Measurements from ENCODE around the gene TGM1.
A peak's percentile ranks its signal among the peaks of the same experiment; 100 is the strongest.

TGM1 gene

DNA sequence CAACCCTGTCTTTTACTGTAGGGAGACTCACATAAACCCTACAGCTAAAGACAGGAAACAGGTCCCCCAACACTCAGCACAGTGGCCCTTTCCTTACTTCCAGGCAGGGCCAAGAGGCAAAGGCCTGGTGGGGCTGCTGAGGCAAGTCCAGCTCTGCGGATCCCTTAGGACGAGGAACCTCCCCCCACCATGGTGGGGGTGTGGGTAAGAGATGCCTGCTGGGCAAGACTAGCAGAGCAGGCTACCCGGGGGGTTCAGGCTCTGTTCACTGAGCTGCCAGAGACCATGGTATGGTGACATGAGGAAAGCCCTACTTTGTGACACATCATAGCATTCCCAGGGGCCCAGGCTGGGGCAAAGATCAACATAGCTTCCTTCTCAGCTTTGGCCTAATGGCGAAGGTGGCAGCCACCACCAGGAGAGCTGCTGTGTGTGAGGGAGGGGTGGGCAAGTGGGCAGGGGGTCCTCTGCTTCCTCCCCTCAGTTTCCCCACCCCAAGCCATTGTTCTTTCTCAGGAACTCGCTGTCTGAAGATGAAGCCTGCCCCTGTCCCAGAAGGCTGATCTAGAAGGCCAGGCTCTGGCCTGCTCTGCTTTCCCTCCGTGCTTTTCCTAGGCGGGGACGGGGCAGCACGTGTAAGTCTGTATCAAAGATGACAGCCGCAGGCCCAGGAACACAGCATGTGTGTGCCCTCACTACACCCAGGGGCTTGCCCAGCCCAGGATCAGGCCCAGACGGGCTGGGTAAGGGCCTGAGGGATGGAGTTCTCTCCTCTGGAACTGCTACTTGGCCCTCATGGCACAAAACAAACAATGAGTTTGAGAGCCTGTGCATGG, 10.5 kb downstream of the TGM1 start:
- no peaks in the 10 kb centered on the region for H3K4me1 ChIP-seq (ENCODE audit: control insufficient read depth in 2 of 2, insufficient read depth in 1 of 2, low read depth in 1 of 2, low read length in 2 of 2)

DNA sequence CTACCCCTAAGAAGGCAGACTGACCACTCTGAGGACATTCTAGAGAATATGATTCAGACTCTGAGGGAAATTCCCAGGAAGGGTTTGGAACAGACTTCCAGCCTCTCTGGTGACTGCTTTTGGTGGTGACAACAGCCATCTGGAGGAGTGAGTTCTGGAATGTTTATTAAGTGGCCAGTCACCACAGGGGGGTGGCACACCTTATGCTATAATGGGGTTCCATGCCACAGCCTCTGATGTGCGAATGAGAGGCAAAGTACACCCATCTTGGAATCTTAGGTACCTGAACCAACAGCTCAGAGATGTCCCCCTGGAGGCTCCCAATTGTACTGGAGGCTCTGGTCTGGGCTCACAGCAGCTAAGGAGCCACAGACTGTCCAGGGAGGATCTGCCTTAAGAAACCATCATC, 11.1 kb downstream of the TGM1 start:
- Histone ChIP-seq H2BK5ac (ENCODE audit: low read length) (no peak overlapping the region), H4K8ac (ENCODE audit: low read depth, low read length) (no peak overlapping the region), H3K14ac (ENCODE audit: low read length) (no peak overlapping the region), H3K18ac (ENCODE audit: low read length) (no peak overlapping the region), H4K91ac (ENCODE audit: low read depth, low read length, poor library complexity) (no peak overlapping the region), H3K23ac (ENCODE audit: low read depth, low read length, poor library complexity) (no peak overlapping the region), H3K27me3 (ENCODE audit: control insufficient read depth in 3 of 3, insufficient read depth in 3 of 3, low read depth in 1 of 3, low read length in 3 of 3) (no peaks in the 10 kb centered on the region), H2BK15ac (ENCODE audit: low read length) (no peak overlapping the region), H3K79me1 (ENCODE audit: low read depth, low read length) (peaks cover 1% of the 10 kb centered on the region), H3K36me3 (replicated peaks in 1 of 2; ENCODE audit: control insufficient read depth in 2 of 2, insufficient read depth in 2 of 2, low read length in 2 of 2) (no peaks in the 10 kb centered on the region), H2AFZ (ENCODE audit: low read length) (no peak overlapping the region), H3K4me1 (ENCODE audit: control insufficient read depth in 2 of 2, insufficient read depth in 1 of 2, low read depth in 1 of 2, low read length in 2 of 2) (no peaks in the 10 kb centered on the region), H3K9ac (ENCODE audit: low read depth, low read length, poor library complexity) (no peak overlapping the region), H3K4me2 (ENCODE audit: insufficient read depth, low read length, poor library complexity, severe bottlenecking) (no peak overlapping the region), H2BK12ac (ENCODE audit: low read length) (no peak overlapping the region), H3K9me3 (replicated peaks in 1 of 2; ENCODE audit: control insufficient read depth in 2 of 2, insufficient read depth in 1 of 2, low read depth in 1 of 2, low read length in 2 of 2) (no peaks in the 10 kb centered on the region), H3K4ac (ENCODE audit: low read length) (no peak overlapping the region), H3K27ac (replicated peaks; ENCODE audit: low read length) (no peak overlapping the region), H2AK5ac (ENCODE audit: low read depth, low read length) (no peak overlapping the region), H3K4me3 (ENCODE audit: low read length in 2 of 2) (no peak overlapping the region), H2BK120ac (ENCODE audit: low read depth, low read length) (no peak overlapping the region)
- WGBS, 2 donors (ENCODE audit: extremely low coverage in 2 of 2, insufficient read length in 2 of 2, insufficient replicate concordance in 1 of 2): no CpG with 5 or more reads among the region's 1 CpG
- no peak for DNase-seq (ENCODE audit: low spot score)

More for the DNA sequence above, 10.5 kb downstream of the TGM1 start:
- DNase-seq (ENCODE audit: low spot score): no peak
- no peak overlapping the region for H3K14ac ChIP-seq (ENCODE audit: low read length)
- H3K18ac ChIP-seq (ENCODE audit: low read length): no peak overlapping the region
- H3K4ac ChIP-seq (ENCODE audit: low read length): no peak overlapping the region
- no peak overlapping the region for H2BK5ac ChIP-seq (ENCODE audit: low read length)
- H3K9me3 ChIP-seq (replicated peaks in 1 of 2; ENCODE audit: control insufficient read depth in 2 of 2, insufficient read depth in 1 of 2, low read depth in 1 of 2, low read length in 2 of 2): no peaks in the 10 kb centered on the region
- no peaks in the 10 kb centered on the region for H3K36me3 ChIP-seq (replicated peaks in 1 of 2; ENCODE audit: control insufficient read depth in 2 of 2, insufficient read depth in 2 of 2, low read length in 2 of 2)
- no peak overlapping the region for H2AK5ac ChIP-seq (ENCODE audit: low read depth, low read length)
- no peak overlapping the region for H2BK12ac ChIP-seq (ENCODE audit: low read length)
- H3K27me3 ChIP-seq (ENCODE audit: control insufficient read depth in 3 of 3, insufficient read depth in 3 of 3, low read depth in 1 of 3, low read length in 3 of 3): no peaks in the 10 kb centered on the region
- H3K79me1 ChIP-seq (ENCODE audit: low read depth, low read length): peaks cover 1% of the 10 kb centered on the region
- H2BK15ac ChIP-seq (ENCODE audit: low read length): no peak overlapping the region
- H3K4me3 ChIP-seq (ENCODE audit: low read length in 2 of 2): no peak overlapping the region
- no peak overlapping the region for H3K9ac ChIP-seq (ENCODE audit: low read depth, low read length, poor library complexity)
- H2BK120ac ChIP-seq (ENCODE audit: low read depth, low read length): no peak overlapping the region
- H3K4me2 ChIP-seq (ENCODE audit: insufficient read depth, low read length, poor library complexity, severe bottlenecking): no peak overlapping the region
- no CpG with 5 or more reads among the region's 11 CpGs for WGBS, 2 donors (ENCODE audit: extremely low coverage in 2 of 2, insufficient read length in 2 of 2, insufficient replicate concordance in 1 of 2)
- H3K27ac ChIP-seq (replicated peaks; ENCODE audit: low read length): no peak overlapping the region
- no peak overlapping the region for H2AFZ ChIP-seq (ENCODE audit: low read length)
- H4K91ac ChIP-seq (ENCODE audit: low read depth, low read length, poor library complexity): no peak overlapping the region
- H3K23ac ChIP-seq (ENCODE audit: low read depth, low read length, poor library complexity): no peak overlapping the region
- H4K8ac ChIP-seq (ENCODE audit: low read depth, low read length): no peak overlapping the region

DNA sequence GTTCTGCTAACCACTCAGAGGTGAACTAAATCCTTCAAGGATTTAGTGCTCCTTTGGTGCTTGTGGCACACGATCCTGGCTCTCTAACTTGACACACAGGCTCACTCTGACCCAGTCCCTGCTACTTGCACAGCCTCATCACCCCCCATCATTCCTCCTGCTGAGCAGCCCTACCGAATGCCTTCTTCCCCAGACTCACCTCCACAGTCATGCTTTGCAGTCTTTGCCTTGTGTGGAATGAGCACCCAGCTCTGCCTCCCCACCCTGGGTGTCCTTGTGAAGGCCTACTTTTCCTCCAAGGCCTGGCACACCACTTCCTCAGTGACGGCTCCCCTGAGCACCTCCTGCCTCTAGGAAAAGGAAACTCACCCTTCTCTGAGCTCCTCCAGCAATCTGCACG, 12.6 kb downstream of the TGM1 start:
- H3K14ac ChIP-seq (ENCODE audit: low read length): no peak overlapping the region
- H3K4ac ChIP-seq (ENCODE audit: low read length): no peak overlapping the region
- H3K18ac ChIP-seq (ENCODE audit: low read length): no peak overlapping the region
- H3K27ac ChIP-seq (replicated peaks; ENCODE audit: low read length): no peak overlapping the region
- no peak for DNase-seq (ENCODE audit: low spot score)
- no CpG with 5 or more reads among the region's 4 CpGs for WGBS, 2 donors (ENCODE audit: extremely low coverage in 2 of 2, insufficient read length in 2 of 2, insufficient replicate concordance in 1 of 2)
- no peaks in the 10 kb centered on the region for H3K4me1 ChIP-seq (ENCODE audit: control insufficient read depth in 2 of 2, insufficient read depth in 1 of 2, low read depth in 1 of 2, low read length in 2 of 2)
- no peak overlapping the region for H2AK5ac ChIP-seq (ENCODE audit: low read depth, low read length)
- no peaks in the 10 kb centered on the region for H3K36me3 ChIP-seq (replicated peaks in 1 of 2; ENCODE audit: control insufficient read depth in 2 of 2, insufficient read depth in 2 of 2, low read length in 2 of 2)
- no peak overlapping the region for H2BK5ac ChIP-seq (ENCODE audit: low read length)
- peak overlapping the region; percentile 37 for H2AFZ ChIP-seq (ENCODE audit: low read length)
- H3K9me3 ChIP-seq (replicated peaks in 1 of 2; ENCODE audit: control insufficient read depth in 2 of 2, insufficient read depth in 1 of 2, low read depth in 1 of 2, low read length in 2 of 2): no peaks in the 10 kb centered on the region
- H3K9ac ChIP-seq (ENCODE audit: low read depth, low read length, poor library complexity): peak overlapping the region; percentile 80
- H2BK120ac ChIP-seq (ENCODE audit: low read depth, low read length): no peak overlapping the region
- H3K23ac ChIP-seq (ENCODE audit: low read depth, low read length, poor library complexity): no peak overlapping the region
- H2BK15ac ChIP-seq (ENCODE audit: low read length): no peak overlapping the region
- H4K8ac ChIP-seq (ENCODE audit: low read depth, low read length): no peak overlapping the region
- no peak overlapping the region for H3K4me2 ChIP-seq (ENCODE audit: insufficient read depth, low read length, poor library complexity, severe bottlenecking)
- H3K79me1 ChIP-seq (ENCODE audit: low read depth, low read length): peaks cover 1% of the 10 kb centered on the region
- H2BK12ac ChIP-seq (ENCODE audit: low read length): no peak overlapping the region
- H3K27me3 ChIP-seq (ENCODE audit: control insufficient read depth in 3 of 3, insufficient read depth in 3 of 3, low read depth in 1 of 3, low read length in 3 of 3): no peaks in the 10 kb centered on the region
- no peak overlapping the region for H3K4me3 ChIP-seq (ENCODE audit: low read length in 2 of 2)
- no peak overlapping the region for H4K91ac ChIP-seq (ENCODE audit: low read depth, low read length, poor library complexity)

DNA sequence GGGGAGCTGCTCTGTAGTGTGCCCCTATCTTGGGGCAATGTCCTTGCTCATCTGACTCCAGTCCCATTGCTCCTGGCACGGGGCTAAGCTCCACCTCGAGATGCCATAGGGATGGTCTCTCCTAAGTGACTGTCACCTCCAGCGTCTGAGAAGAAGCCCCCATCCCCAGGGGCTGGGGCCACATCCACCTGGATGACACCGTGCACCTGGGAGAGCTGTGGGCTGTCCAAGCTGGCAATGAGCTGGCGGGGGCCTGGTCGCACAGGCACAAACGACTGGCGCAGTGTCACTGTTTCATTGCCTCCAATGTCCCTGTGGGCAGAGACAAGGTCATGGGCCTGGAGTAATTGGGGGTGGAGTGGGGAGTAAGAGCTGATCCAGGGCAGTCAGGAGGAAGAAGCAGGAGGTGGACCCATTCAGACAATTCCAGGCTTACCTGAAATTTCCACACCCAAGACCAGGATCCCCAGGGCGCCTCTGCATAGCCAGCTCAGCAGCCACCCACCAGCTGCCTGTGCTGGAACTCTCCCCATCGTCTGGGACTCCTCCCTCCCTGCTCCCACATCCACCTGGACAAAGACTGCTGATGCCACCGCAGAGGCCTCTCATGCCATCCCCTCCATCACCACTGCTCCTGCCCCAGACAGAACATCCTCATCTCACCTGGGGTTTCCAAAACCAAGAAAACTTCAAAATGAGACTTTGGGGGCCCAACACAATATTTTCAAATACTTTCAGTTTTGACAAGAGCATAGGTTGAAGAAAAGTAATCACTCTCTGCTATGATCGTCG, 13.6 kb downstream of the TGM1 start:
- no CpG with 5 or more reads among the region's 13 CpGs for WGBS, 2 donors (ENCODE audit: extremely low coverage in 2 of 2, insufficient read length in 2 of 2, insufficient replicate concordance in 1 of 2)
- Histone ChIP-seq H4K8ac (ENCODE audit: low read depth, low read length) (no peak overlapping the region), H3K4me1 (ENCODE audit: control insufficient read depth in 2 of 2, insufficient read depth in 1 of 2, low read depth in 1 of 2, low read length in 2 of 2) (no peaks in the 10 kb centered on the region), H3K14ac (ENCODE audit: low read length) (peak overlapping the region; percentile 47), H3K4me2 (ENCODE audit: insufficient read depth, low read length, poor library complexity, severe bottlenecking) (no peak overlapping the region), H2AK5ac (ENCODE audit: low read depth, low read length) (peak overlapping the region; percentile 21), H3K23ac (ENCODE audit: low read depth, low read length, poor library complexity) (peak overlapping the region; percentile 52), H4K91ac (ENCODE audit: low read depth, low read length, poor library complexity) (no peak overlapping the region), H3K9ac (ENCODE audit: low read depth, low read length, poor library complexity) (peak overlapping the region; percentile 13), H3K27me3 (ENCODE audit: control insufficient read depth in 3 of 3, insufficient read depth in 3 of 3, low read depth in 1 of 3, low read length in 3 of 3) (no peaks in the 10 kb centered on the region), H2BK12ac (ENCODE audit: low read length) (no peak overlapping the region), H2AFZ (ENCODE audit: low read length) (no peak overlapping the region), H3K79me1 (ENCODE audit: low read depth, low read length) (no peaks in the 10 kb centered on the region), H2BK120ac (ENCODE audit: low read depth, low read length) (no peak overlapping the region), H3K36me3 (replicated peaks in 1 of 2; ENCODE audit: control insufficient read depth in 2 of 2, insufficient read depth in 2 of 2, low read length in 2 of 2) (no peaks in the 10 kb centered on the region), H2BK5ac (ENCODE audit: low read length) (no peak overlapping the region), H2BK15ac (ENCODE audit: low read length) (no peak overlapping the region), H3K4me3 (ENCODE audit: low read length in 2 of 2) (no peak overlapping the region), H3K27ac (replicated peaks; ENCODE audit: low read length) (no peak overlapping the region), H3K9me3 (replicated peaks in 1 of 2; ENCODE audit: control insufficient read depth in 2 of 2, insufficient read depth in 1 of 2, low read depth in 1 of 2, low read length in 2 of 2) (no peaks in the 10 kb centered on the region), H3K18ac (ENCODE audit: low read length) (no peak overlapping the region), H3K4ac (ENCODE audit: low read length) (no peak overlapping the region)
- DNase-seq (ENCODE audit: low spot score): no peak
